CD4-positive, alpha-beta T cell (primary cell): ENCODE data around the gene RB1. TPM values are rescaled to one million over a fixed set of nuclear protein-coding genes. Genes with fewer than 3 reads are reported as not detected.

Experiments used
- ATAC-seq: fragments of 200-7000 bp; cut with Tn5 transposase; one replicate; pipeline ENCODE4 v1.10.0; 2022; ENCODE audit warnings: mild to moderate bottlenecking; ENCODE audit not compliant: poor library complexity
- CTCF ChIA-PET: fragments of 350-600 bp; sonication (Branson Sonifier 250); formaldehyde crosslinking; loops from one replicate; lab custom pipeline; 2021; ENCODE audit warnings: antibody characterized with exemption, inconsistent platforms; lab: Charles Lee
- POLR2A ChIA-PET: fragments of 350-600 bp; sonication (Branson Sonifier 250); formaldehyde crosslinking; loops from one replicate; lab custom pipeline; 2021; ENCODE audit warnings: antibody characterized with exemption, inconsistent platforms; lab: Charles Lee
- DNase-seq, 14 experiments: peaks; one replicate each; pipeline ENCODE4 v3.0.0-alpha.2; 2013 to 2020; ENCODE audit warnings: mixed read lengths in 2 of 14
- H3K27ac ChIP-seq, 2 donors: one replicate each; pipeline versions ENCODE4 v1.5.1 to v1.7.0; 2013; ENCODE audit warnings: low read length in 2 of 2, low read depth in 1 of 2, mild to moderate bottlenecking in 1 of 2
- H3K27me3 ChIP-seq, 2 experiments: 1 replicate in 1 of 2; 2 replicates in 1 of 2; pipeline versions ENCODE4 v1.6.1 to v1.7.0; 2013; ENCODE audit warnings: low read length in 2 of 2, control low read depth in 1 of 2, mild to moderate bottlenecking in 1 of 2, moderate library complexity in 1 of 2; ENCODE audit not compliant: insufficient read depth in 2 of 2, control insufficient read depth in 1 of 2
- H3K36me3 ChIP-seq: one replicate; pipeline ENCODE4 v1.6.1; 2013; ENCODE audit warnings: low read length, control low read depth; ENCODE audit not compliant: insufficient read depth
- H3K4me1 ChIP-seq: one replicate; pipeline ENCODE4 v1.6.1; 2013; ENCODE audit warnings: low read length, control low read depth; ENCODE audit not compliant: insufficient read depth
- H3K4me3 ChIP-seq: one replicate; pipeline ENCODE4 v1.5.1; 2013; ENCODE audit warnings: mild to moderate bottlenecking, low read length, moderate library complexity
- H3K9me3 ChIP-seq, 2 experiments: 1 replicate in 1 of 2; 2 replicates in 1 of 2; pipeline versions ENCODE4 v1.6.1 to v1.7.0; 2013; ENCODE audit warnings: low read length in 2 of 2, mild to moderate bottlenecking in 2 of 2, control low read depth in 1 of 2, moderate library complexity in 1 of 2; ENCODE audit not compliant: control insufficient read depth in 1 of 2, insufficient read depth in 1 of 2
- H3K27ac Mint-ChIP-seq: one replicate; pipeline ENCODE4 v1.8.0; 2020; ENCODE audit warnings: mixed read lengths
- H3K27me3 Mint-ChIP-seq: one replicate; pipeline ENCODE4 v1.8.0; 2021; ENCODE audit warnings: mixed read lengths
- H3K36me3 Mint-ChIP-seq: one replicate; pipeline ENCODE4 v1.8.0; 2021; ENCODE audit warnings: low read depth, mixed read lengths
- H3K4me1 Mint-ChIP-seq: one replicate; pipeline ENCODE4 v1.8.0; 2021; ENCODE audit warnings: low read depth, mixed read lengths
- H3K4me3 Mint-ChIP-seq: one replicate; pipeline ENCODE4 v1.8.0; 2020; ENCODE audit warnings: mild to moderate bottlenecking, mixed read lengths
- H3K9me3 Mint-ChIP-seq: one replicate; pipeline ENCODE4 v1.8.0; 2020; ENCODE audit warnings: mixed read lengths
- CTCF ChIP-seq: fragments of 200-600 bp; IDR thresholded peaks from one replicate; pipeline ENCODE4 v1.8.0; 2022; ENCODE audit warnings: antibody characterized with exemption, mild to moderate bottlenecking
- intact Hi-C, 2 experiments: fragments of 100-400 bp; cut with DNase I in 1 of 2; cut with micrococcal nuclease in 1 of 2; formaldehyde crosslinking; loops; one replicate each; pipeline versions ENCODE4 v1.15.1 to v1.9.0; 2023 to 2025; cut with DNase I, micrococcal nuclease
- total RNA-seq, 174 experiments: library from RNA in 2 of 174; stranded (reverse) in 2 of 174; gene quantifications; one replicate each; pipeline ENCODE4 v1.2.3 and lab custom pipeline; 2021 to 2026

The RB1 gene
- total RNA-seq, 2 experiments from 2014 or later: 14.9 to 18.4 TPM

GRCh38 chr13:48344264-48344663, 40.7 kb downstream of the RB1 start:
- TF ChIP-seq CTCF: no peak
- ChIA-PET CTCF (no interaction called here), POLR2A (no interaction called here)
- Mint-ChIP-seq H3K36me3 (peaks cover 39% of the 10 kb centered on the region), H3K9me3 (no peaks in the 10 kb centered on the region), H3K4me3 (no peak overlapping the region), H3K4me1 (no peaks in the 10 kb centered on the region), H3K27me3 (no peaks in the 10 kb centered on the region), H3K27ac (no peak overlapping the region)
- Histone ChIP-seq H3K36me3 (peaks cover 8% of the 10 kb centered on the region), H3K4me3 (no peak overlapping the region), H3K27ac (no peak overlapping the region), H3K27me3 (no peaks in the 10 kb centered on the region), H3K9me3 (peaks cover 0 to 2% of the 10 kb centered on the region in 2 experiments), H3K4me1 (no peaks in the 10 kb centered on the region)
- no peak for ATAC-seq
- intact Hi-C loops: no loop called here
- no peak for DNase-seq

GRCh38 chr13:48346583-48346982, 43.0 kb downstream of the RB1 start:
- peaks cover 2% of the 10 kb centered on the region for H3K9me3 Mint-ChIP-seq
- H3K27me3 ChIP-seq: no peaks in the 10 kb centered on the region
- peaks cover 23% of the 10 kb centered on the region for H3K36me3 ChIP-seq
- intact Hi-C loops: no loop called here
- CTCF ChIA-PET: no interaction called here
- H3K4me3 ChIP-seq: no peak overlapping the region
- no peaks in the 10 kb centered on the region for H3K9me3 ChIP-seq
- no peaks in the 10 kb centered on the region for H3K4me1 ChIP-seq
- no peak overlapping the region for H3K27ac ChIP-seq
- ATAC-seq (no peak), DNase-seq (no peak)
- no peaks in the 10 kb centered on the region for H3K4me1 Mint-ChIP-seq
- peaks cover 62% of the 10 kb centered on the region for H3K36me3 Mint-ChIP-seq
- POLR2A ChIA-PET: interaction anchor here (0.6 kb wide), 1 partner anchor 42 kb away, joined by 3 read pairs; no protein-coding TSS in a partner anchor
- no peak for TF ChIP-seq CTCF
- H3K4me3 Mint-ChIP-seq: no peak overlapping the region
- no peaks in the 10 kb centered on the region for H3K27me3 Mint-ChIP-seq
- H3K27ac Mint-ChIP-seq: no peak overlapping the region

- CTCF ChIA-PET: no interaction called here
- TF ChIP-seq CTCF: no peak
- no peaks in the 10 kb centered on the region for H3K4me1 ChIP-seq
- Mint-ChIP-seq H3K27me3 (no peaks in the 10 kb centered on the region), H3K27ac (no peak overlapping the region), H3K4me3 (no peak overlapping the region), H3K36me3 (peaks cover 80% of the 10 kb centered on the region), H3K9me3 (peaks cover 13% of the 10 kb centered on the region), H3K4me1 (no peaks in the 10 kb centered on the region)
- ATAC-seq (no peak), DNase-seq (no peak)
- peaks cover 0 to 13% of the 10 kb centered on the region in 2 experiments for H3K9me3 ChIP-seq
- H3K27me3 ChIP-seq: no peaks in the 10 kb centered on the region
- intact Hi-C loops: no loop called here
- no peak overlapping the region for H3K4me3 ChIP-seq
- H3K27ac ChIP-seq: no peak overlapping the region
- H3K36me3 ChIP-seq: peaks cover 23% of the 10 kb centered on the region
- POLR2A ChIA-PET: no interaction called here
These were observed 46.0 kb downstream of the RB1 start for GRCh38 chr13:48349525-48349924.
